Measurements from ENCODE around the gene KCNJ6. TPM values are rescaled to one million over a fixed set of nuclear protein-coding genes. Genes with fewer than 3 reads are reported as not detected.
"Not testable (repeated sequence)": the region's sequence is repeated elsewhere in the genome, so short reads cannot be mapped to it uniquely, and the experiment has no call there.

The KCNJ6 gene
- total and polyA plus RNA-seq, 7 donors, result under 0.01 to 0.01 TPM; not detected in 5

GRCh38 chr21:37668462-37669239 is 247.6 kb downstream of the KCNJ6 start:
- no peaks in the 10 kb centered on the region for H3K27me3 ChIP-seq (ENCODE audit: insufficient read depth in 3 of 3, low read length in 2 of 3)
- no peak for DNase-seq
- WGBS, 3 donors, result 76 to 81% (median 79%) methylated on average over 7 of the region's 7 CpGs
- H3K9me3 ChIP-seq, result no peaks in the 10 kb centered on the region
- no peaks in the 10 kb centered on the region for H3K36me3 ChIP-seq (ENCODE audit: insufficient read depth in 1 of 2, low read depth in 1 of 2)
- no peak overlapping the region for H3K27ac ChIP-seq
- H3K4me3 ChIP-seq, result no peak overlapping the region
- H3K4me1 ChIP-seq, result no peaks in the 10 kb centered on the region
- ATAC-seq, result no peak
- TF ChIP-seq CTCF (IDR thresholded peaks at IDR 0.05), result no peak
- intact Hi-C loops (cut with DNase I), result no loop called here

GRCh38 chr21:37667380-37667779 is 248.9 kb downstream of the KCNJ6 start:
- DNase-seq (no peak), ATAC-seq (no peak)

GRCh38 chr21:37665230-37666024 is 250.8 kb downstream of the KCNJ6 start:
- Histone ChIP-seq H3K9me3 (no peaks in the 10 kb centered on the region), H3K36me3 (ENCODE audit: insufficient read depth in 1 of 2, low read depth in 1 of 2) (no peaks in the 10 kb centered on the region), H3K4me1 (no peaks in the 10 kb centered on the region), H3K4me3 (no peak overlapping the region), H3K27ac (no peak overlapping the region), H3K27me3 (ENCODE audit: insufficient read depth in 3 of 3, low read length in 2 of 3) (no peaks in the 10 kb centered on the region)
- intact Hi-C loops (cut with DNase I), result no loop called here
- WGBS, 3 donors, result 42 to 51% (median 47%) methylated on average over 10 of the region's 10 CpGs
- ATAC-seq (no peak), DNase-seq (no peak)
- TF ChIP-seq CTCF (IDR thresholded peaks at IDR 0.05), result no peak

More at GRCh38 chr21:37667380-37667779, 248.9 kb downstream of the KCNJ6 start:
- Histone ChIP-seq H3K4me3 (no peak overlapping the region), H3K27ac (no peak overlapping the region), H3K36me3 (ENCODE audit: insufficient read depth in 1 of 2, low read depth in 1 of 2) (no peaks in the 10 kb centered on the region), H3K9me3 (no peaks in the 10 kb centered on the region), H3K4me1 (no peaks in the 10 kb centered on the region), H3K27me3 (ENCODE audit: insufficient read depth in 3 of 3, low read length in 2 of 3) (no peaks in the 10 kb centered on the region)
- 95 to 97% (median 96%) methylated on average over 17 to 19 of the region's 19 CpGs for WGBS, 3 donors
- intact Hi-C loops (cut with DNase I), result no loop called here
- TF ChIP-seq CTCF (IDR thresholded peaks at IDR 0.05), result no peak

GRCh38 chr21:37662227-37662626 is 254.0 kb downstream of the KCNJ6 start:
- WGBS, 3 donors, result 94 to 100% (median 98%) methylated on average over 1 of the region's 1 CpG
- H3K4me1 ChIP-seq; intact Hi-C loops (cut with DNase I); H3K27me3 ChIP-seq (ENCODE audit: insufficient read depth in 3 of 3, low read length in 2 of 3); H3K27ac ChIP-seq; DNase-seq; H3K36me3 ChIP-seq (ENCODE audit: insufficient read depth in 1 of 2, low read depth in 1 of 2); ATAC-seq; H3K4me3 ChIP-seq; H3K9me3 ChIP-seq: not testable (repeated sequence)

- 93 to 96% (median 95%) methylated on average over 6 of the region's 6 CpGs for WGBS, 3 donors
- H3K27ac ChIP-seq, result no peak overlapping the region
- ATAC-seq (no peak), DNase-seq (no peak)
- intact Hi-C loops (cut with DNase I), result no loop called here
- no peaks in the 10 kb centered on the region for H3K9me3 ChIP-seq
- H3K36me3 ChIP-seq (ENCODE audit: insufficient read depth in 1 of 2, low read depth in 1 of 2), result no peaks in the 10 kb centered on the region
- TF ChIP-seq CTCF (IDR thresholded peaks at IDR 0.05), result no peak
- no peaks in the 10 kb centered on the region for H3K27me3 ChIP-seq (ENCODE audit: insufficient read depth in 3 of 3, low read length in 2 of 3)
- H3K4me1 ChIP-seq, result no peaks in the 10 kb centered on the region
- H3K4me3 ChIP-seq, result no peak overlapping the region
Measured at GRCh38 chr21:37660709-37661108, 255.5 kb downstream of the KCNJ6 start.
